ENCODE data around the gene SUGT1. TPM values are rescaled to one million over a fixed set of nuclear protein-coding genes. Genes with fewer than 3 reads are reported as not detected.

The SUGT1 gene
- total and polyA plus RNA-seq, 10 donors: 24.7 to 36.9 (median 28.8) TPM

DNA sequence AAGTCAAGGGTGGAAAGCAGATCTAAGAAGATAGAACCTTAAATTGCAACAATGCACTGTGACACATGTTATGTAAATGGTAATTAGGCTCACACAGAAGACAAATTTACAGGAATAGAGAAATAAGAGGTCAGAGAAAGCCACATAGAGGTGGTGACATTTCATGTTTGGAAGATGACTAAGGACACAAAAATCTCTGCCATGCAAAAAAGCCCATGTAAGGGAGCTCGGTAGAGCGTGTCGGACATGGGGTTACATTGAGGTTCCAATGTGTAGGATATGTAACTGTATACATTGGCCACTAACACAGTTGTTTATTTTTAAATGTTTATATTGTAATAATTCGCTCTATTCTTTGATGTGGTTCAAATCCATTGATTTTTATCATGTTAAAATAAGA lies 33.7 kb downstream of the SUGT1 start:
- no peaks in the 10 kb centered on the region for H3K27me3 ChIP-seq (replicated peaks in 1 of 7)
- H3K4me3 ChIP-seq: no peak overlapping the region
- H3K9me3 ChIP-seq: no peaks in the 10 kb centered on the region
- 95 to 99% (median 98%) methylated on average over 4 of the region's 4 CpGs for WGBS, 5 donors
- TF ChIP-seq POLR2A (IDR thresholded peaks at IDR 0.05): no peak
- no peak for TF ChIP-seq POLR2AphosphoS5 (IDR thresholded peaks at IDR 0.05)
- TF ChIP-seq, protein P1, sequence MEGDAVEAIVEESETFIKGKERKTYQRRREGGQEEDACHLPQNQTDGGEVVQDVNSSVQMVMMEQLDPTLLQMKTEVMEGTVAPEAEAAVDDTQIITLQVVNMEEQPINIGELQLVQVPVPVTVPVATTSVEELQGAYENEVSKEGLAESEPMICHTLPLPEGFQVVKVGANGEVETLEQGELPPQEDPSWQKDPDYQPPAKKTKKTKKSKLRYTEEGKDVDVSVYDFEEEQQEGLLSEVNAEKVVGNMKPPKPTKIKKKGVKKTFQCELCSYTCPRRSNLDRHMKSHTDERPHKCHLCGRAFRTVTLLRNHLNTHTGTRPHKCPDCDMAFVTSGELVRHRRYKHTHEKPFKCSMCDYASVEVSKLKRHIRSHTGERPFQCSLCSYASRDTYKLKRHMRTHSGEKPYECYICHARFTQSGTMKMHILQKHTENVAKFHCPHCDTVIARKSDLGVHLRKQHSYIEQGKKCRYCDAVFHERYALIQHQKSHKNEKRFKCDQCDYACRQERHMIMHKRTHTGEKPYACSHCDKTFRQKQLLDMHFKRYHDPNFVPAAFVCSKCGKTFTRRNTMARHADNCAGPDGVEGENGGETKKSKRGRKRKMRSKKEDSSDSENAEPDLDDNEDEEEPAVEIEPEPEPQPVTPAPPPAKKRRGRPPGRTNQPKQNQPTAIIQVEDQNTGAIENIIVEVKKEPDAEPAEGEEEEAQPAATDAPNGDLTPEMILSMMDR (IDR thresholded peaks at IDR 0.05 in 8 of 11, conservative IDR thresholded peaks at IDR 0.05 in 3 of 11): no peak
- H3K36me3 ChIP-seq: peaks cover 5 to 98% (median 54%) of the 10 kb centered on the region in 6 donors
- DNase-seq: no peak
- no peak overlapping the region for H3K27ac ChIP-seq
- intact Hi-C loops (cut with DNase I; ENCODE audit: low total_unique reads): no loop called here
- no peaks in the 10 kb centered on the region for H3K4me1 ChIP-seq

GRCh38 chr13:52695856-52696255 lies 43.2 kb downstream of the SUGT1 start:
- intact Hi-C loops (cut with DNase I; ENCODE audit: low total_unique reads): no loop called here
- no peaks in the 10 kb centered on the region for H3K4me1 ChIP-seq
- DNase-seq: no peak
- no peaks in the 10 kb centered on the region for H3K27me3 ChIP-seq (replicated peaks in 1 of 7)
- H3K4me3 ChIP-seq: no peak overlapping the region
- peaks cover 0 to 32% (median 0%) of the 10 kb centered on the region in 6 donors for H3K36me3 ChIP-seq
- TF ChIP-seq POLR2A (IDR thresholded peaks at IDR 0.05) (no peak), POLR2AphosphoS5 (IDR thresholded peaks at IDR 0.05) (no peak)
- TF ChIP-seq, protein P1 (IDR thresholded peaks at IDR 0.05 in 8 of 11, conservative IDR thresholded peaks at IDR 0.05 in 3 of 11): no peak
- no peaks in the 10 kb centered on the region for H3K9me3 ChIP-seq
- H3K27ac ChIP-seq: no peak overlapping the region
- 53 to 92% (median 71%) methylated on average over 3 of the region's 3 CpGs for WGBS, 5 donors

- Histone ChIP-seq H3K27me3 (replicated peaks in 1 of 7) (no peaks in the 10 kb centered on the region), H3K4me1 (no peaks in the 10 kb centered on the region), H3K4me3 (no peak overlapping the region), H3K27ac (no peak overlapping the region), H3K36me3 (peaks cover 0 to 25% (median 0%) of the 10 kb centered on the region in 6 donors), H3K9me3 (no peaks in the 10 kb centered on the region)
- TF ChIP-seq POLR2AphosphoS5 (IDR thresholded peaks at IDR 0.05): no peak
- no peak for TF ChIP-seq POLR2A (IDR thresholded peaks at IDR 0.05)
- TF ChIP-seq, protein P1 (IDR thresholded peaks at IDR 0.05 in 8 of 11, conservative IDR thresholded peaks at IDR 0.05 in 3 of 11): no peak
- intact Hi-C loops (cut with DNase I; ENCODE audit: low total_unique reads): no loop called here
- no peak for DNase-seq
- WGBS, 5 donors: 88 to 96% (median 91%) methylated on average over 5 of the region's 5 CpGs
Observed at GRCh38 chr13:52696566-52696965, 43.9 kb downstream of the SUGT1 start.

DNA sequence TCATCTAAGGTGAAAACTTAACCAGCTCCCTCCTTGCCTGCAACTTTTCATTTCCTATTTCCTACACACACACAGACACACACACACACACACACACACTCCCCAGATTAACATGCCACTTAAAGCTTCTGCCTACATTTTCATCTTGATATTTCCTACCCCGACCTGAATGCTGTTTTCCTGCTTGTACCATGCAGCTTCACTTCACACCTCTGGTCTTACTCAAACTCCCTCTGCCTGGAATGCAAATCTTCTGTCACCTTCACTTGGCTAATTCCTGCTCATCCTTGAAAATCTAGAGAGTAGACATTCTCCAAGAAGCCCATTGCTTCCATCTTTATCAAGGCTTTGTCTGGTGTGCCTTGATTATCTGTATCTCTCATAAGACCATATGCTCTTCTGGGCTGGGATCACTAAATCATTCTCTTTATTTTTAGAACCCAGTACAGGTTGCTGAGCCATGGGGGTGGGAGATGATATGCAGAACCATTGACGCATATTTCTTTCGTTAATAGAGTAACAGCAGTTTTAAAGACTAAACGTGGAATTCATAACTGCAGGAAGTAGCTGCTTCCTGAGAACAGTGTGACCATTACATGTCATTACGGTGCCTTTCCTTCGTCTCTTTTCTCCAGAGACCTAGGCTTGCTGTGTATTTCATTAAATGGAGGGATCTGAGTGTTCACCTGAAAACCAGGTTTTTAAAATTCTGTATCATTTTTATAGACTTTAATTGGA lies 49.3 kb downstream of the SUGT1 start:
- H3K4me1 ChIP-seq: peaks cover 0 to 9% (median 0%) of the 10 kb centered on the region in 6 donors
- no peaks in the 10 kb centered on the region for H3K9me3 ChIP-seq
- no peak overlapping the region for H3K27ac ChIP-seq
- H3K27me3 ChIP-seq (replicated peaks in 1 of 7): no peaks in the 10 kb centered on the region
- DNase-seq: no peak
- 26 to 37% (median 31%) methylated on average over 6 of the region's 6 CpGs for WGBS, 5 donors
- intact Hi-C loops (cut with DNase I; ENCODE audit: low total_unique reads): no loop called here
- TF ChIP-seq POLR2AphosphoS5 (IDR thresholded peaks at IDR 0.05) (no peak), POLR2A (IDR thresholded peaks at IDR 0.05) (no peak)
- TF ChIP-seq, protein P1 (IDR thresholded peaks at IDR 0.05 in 8 of 11, conservative IDR thresholded peaks at IDR 0.05 in 3 of 11): no peak
- H3K4me3 ChIP-seq: no peak overlapping the region
- peaks cover 0 to 12% (median 0%) of the 10 kb centered on the region in 6 donors for H3K36me3 ChIP-seq

All from spleen (tissue), 11 donors.